Kidney tubule cell (primary cell): Measurements from ENCODE around the gene LRRC8C.

Source experiments
- DNase-seq: peaks from one replicate; pipeline ENCODE4 v3.0.0-alpha.2; 2018; ENCODE audit warnings: low spot score

The LRRC8C gene

GRCh38 chr1:89733748-89734147, 100.8 kb downstream of the LRRC8C start:
- DNase-seq: no peak

- DNase-seq: no peak
These were observed 101.5 kb downstream of the LRRC8C start for GRCh38 chr1:89734442-89734841.

GRCh38 chr1:89735479-89735878, 102.6 kb downstream of the LRRC8C start:
- peak; percentile 37 for DNase-seq

GRCh38 chr1:89736937-89737733, 104.2 kb downstream of the LRRC8C start:
- DNase-seq: no peak

GRCh38 chr1:89737985-89738510, 105.1 kb downstream of the LRRC8C start:
- no peak for DNase-seq

- peak; percentile 81 for DNase-seq
These were observed 106.3 kb downstream of the LRRC8C start for GRCh38 chr1:89739013-89739843.

- DNase-seq: no peak
These were observed 106.9 kb downstream of the LRRC8C start for GRCh38 chr1:89739844-89740216.

GRCh38 chr1:89743788-89744187, 110.9 kb downstream of the LRRC8C start:
- no peak for DNase-seq

- no peak for DNase-seq
These were observed 113.7 kb downstream of the LRRC8C start for GRCh38 chr1:89746424-89747149.

- no peak for DNase-seq
These were observed 120.8 kb downstream of the LRRC8C start for GRCh38 chr1:89753761-89754160.

- no peak for DNase-seq
These were observed 121.6 kb downstream of the LRRC8C start for GRCh38 chr1:89754518-89754917.

GRCh38 chr1:89755591-89755990, 122.7 kb downstream of the LRRC8C start:
- DNase-seq: no peak

- no peak for DNase-seq
These were observed 124.6 kb downstream of the LRRC8C start for GRCh38 chr1:89757532-89757931.

- no peak for DNase-seq
These were observed 125.2 kb downstream of the LRRC8C start for GRCh38 chr1:89758156-89758555.

- no peak for DNase-seq
These were observed 126.1 kb downstream of the LRRC8C start for GRCh38 chr1:89759036-89759435.

GRCh38 chr1:89760496-89760895, 127.6 kb downstream of the LRRC8C start:
- DNase-seq: no peak

- no peak for DNase-seq
These were observed 128.4 kb downstream of the LRRC8C start for GRCh38 chr1:89761338-89761737.

GRCh38 chr1:89761901-89762300, 129.0 kb downstream of the LRRC8C start:
- DNase-seq: no peak

GRCh38 chr1:89762386-89762778, 129.5 kb downstream of the LRRC8C start:
- peak; percentile 41 for DNase-seq

- peak; percentile 85 for DNase-seq
These were observed 130.1 kb downstream of the LRRC8C start for GRCh38 chr1:89762779-89763648.

GRCh38 chr1:89763649-89763986, 130.7 kb downstream of the LRRC8C start:
- DNase-seq: no peak

- DNase-seq: no peak
These were observed 132.9 kb downstream of the LRRC8C start for GRCh38 chr1:89765774-89766173.
